HG02870 (cell line): ENCODE data around the gene PMM2.
"Not testable (repeated sequence)": the region's sequence is repeated elsewhere in the genome, so short reads cannot be mapped to it uniquely, and the experiment has no call there.

Experiments
- ATAC-seq: cut with Tn5 transposase; IDR thresholded peaks from one replicate; pipeline ENCODE4 v1.9.1; 2021; ENCODE audit warnings: mild to moderate bottlenecking, moderate library complexity; ENCODE audit not compliant: unreplicated experiment

Gene PMM2

DNA sequence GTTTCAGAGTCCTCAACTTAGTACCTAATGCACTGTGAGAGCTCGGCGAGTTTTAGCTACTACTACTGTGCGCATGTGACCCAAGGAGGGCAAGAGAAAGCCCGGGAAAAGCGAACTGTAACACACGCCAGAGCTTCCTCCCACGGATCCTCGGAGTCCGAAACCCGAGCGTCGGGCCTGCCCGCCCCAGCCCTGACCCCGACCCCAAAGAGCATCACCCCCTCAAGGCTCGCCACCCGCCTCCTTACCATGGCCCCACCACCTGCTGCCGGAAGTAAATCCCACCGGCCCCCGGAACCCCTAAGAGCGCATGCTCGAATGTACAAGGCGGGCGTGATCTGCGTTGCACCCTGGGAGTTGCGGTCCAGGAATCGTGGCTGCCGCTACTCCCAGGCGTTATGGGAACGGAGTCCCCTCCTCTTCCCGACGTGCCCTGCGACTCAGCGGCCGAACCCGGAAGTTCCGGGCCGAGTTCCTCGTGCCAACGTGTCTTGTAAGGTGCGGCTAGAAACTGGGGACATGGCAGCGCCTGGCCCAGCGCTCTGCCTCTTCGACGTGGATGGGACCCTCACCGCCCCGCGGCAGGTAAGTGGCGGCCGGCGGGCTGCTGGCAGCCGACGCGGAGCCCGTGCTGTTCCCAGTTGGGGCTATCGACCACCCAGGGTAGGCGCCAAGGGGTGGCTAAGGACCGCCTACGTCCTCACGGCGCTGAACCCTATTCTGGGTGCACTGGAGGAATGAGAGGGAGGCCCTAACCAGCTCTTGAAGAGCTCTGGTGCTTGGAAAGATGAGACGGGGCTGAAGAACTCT is at the start of gene PMM2, which contains the start of gene TMEM186:
Gene PMM2, plus strand, starts transcription at position 476 of the 810 bp plus-strand sequence. Its CDS starts 44 bp downstream, at position 520.
Gene TMEM186, minus strand, starts transcription at position 276 of the 810 bp plus-strand sequence. Its CDS starts 25 bp downstream, at position 251.
- peak; percentile 90 for ATAC-seq

GRCh38 chr16:8748944-8749343 is 48.7 kb upstream of the PMM2 start:
- not testable (repeated sequence) for ATAC-seq

DNA sequence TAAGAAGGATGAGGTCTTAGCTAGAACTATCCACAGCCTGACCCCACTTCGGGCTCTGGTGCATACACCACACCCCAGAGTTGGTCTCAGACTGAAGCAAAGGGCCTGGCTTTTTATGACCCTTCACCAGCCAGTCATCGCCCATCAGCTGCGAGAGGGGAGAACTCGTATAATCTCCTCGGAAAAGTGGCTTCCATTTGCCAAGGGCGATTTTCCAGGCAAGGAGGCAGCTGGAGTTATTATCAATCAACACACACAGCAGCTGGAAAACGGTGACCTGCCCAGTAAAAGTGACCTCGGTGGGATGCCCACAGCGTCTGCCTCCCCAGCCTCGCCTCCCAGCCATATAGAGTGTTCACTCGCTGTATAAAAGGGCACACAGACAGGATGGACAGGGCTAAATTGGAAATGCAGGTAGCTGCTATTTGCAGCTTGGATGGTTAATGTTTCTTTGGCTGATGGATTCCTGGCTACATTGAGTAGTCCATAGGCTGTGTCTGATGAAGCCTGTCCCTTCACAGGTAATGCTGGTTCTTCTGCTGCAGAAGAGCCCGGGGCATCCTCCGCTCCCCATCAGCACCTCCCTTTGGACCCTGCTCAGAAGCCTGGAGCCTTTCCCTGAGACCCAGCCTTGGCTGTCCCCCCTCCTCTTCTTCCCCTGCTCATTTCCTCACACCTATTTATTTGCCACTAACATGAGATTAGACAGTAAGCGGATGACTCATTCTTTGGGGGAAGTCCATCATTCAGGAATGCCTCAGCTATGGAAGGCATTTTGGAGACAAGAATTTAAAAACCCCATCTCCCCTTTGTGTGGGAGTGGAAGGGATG is 45.9 kb upstream of the PMM2 start:
- ATAC-seq: no peak

DNA sequence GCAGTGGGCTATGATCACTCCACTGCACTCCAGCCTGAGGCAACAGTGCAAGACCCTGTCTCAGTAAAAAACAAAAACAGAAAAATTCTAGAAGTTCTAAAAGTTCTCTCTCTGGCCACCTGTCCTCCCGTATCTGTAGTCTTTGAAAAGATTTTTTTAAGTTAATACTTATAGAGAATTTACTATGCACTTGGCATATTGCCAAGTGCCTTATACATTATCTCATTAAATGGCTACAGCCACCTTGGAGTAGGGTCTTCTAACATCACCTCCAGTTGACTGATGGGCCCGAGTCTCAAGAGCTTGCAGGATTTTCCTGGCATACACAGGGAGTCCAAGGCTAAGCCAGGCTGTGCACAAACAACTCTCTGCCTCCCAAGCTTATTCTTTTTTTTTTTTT is 44.9 kb upstream of the PMM2 start:
- no peak for ATAC-seq

DNA sequence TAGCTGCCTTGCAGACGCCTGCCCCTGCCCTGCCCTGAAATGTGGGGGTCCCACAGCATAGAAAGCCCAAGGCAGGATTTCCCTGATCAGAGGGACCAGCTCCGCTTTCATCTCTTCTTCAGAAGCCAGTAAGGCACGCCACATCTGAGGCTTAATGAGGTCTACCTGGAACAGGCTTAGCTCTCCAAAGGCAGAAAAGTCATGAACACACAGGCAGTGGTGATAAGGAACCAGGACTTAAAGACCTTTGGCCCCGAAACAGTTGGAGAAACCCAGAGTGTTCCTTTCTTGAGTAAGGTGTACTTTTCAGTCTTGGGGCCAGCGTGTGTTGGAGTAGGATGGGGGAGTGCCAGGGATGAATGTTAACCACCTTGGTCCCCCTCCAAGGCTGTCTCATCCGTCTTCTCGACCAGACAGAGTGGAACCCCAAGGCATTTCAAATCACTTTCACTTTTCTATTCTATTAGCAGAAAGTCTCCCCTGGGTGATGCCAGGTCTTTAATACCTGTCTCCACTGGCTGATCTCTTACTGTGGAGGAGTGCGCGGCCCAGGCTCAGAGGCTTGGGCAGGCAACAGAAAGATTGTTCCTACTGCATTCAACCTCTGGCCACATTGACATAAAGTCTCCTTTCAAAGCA is 44.1 kb upstream of the PMM2 start:
- ATAC-seq: no peak

- ATAC-seq: no peak
Measured at GRCh38 chr16:8756755-8757154, 40.9 kb upstream of the PMM2 start.

- ATAC-seq: no peak
Measured at GRCh38 chr16:8758022-8758421, 39.6 kb upstream of the PMM2 start.

DNA sequence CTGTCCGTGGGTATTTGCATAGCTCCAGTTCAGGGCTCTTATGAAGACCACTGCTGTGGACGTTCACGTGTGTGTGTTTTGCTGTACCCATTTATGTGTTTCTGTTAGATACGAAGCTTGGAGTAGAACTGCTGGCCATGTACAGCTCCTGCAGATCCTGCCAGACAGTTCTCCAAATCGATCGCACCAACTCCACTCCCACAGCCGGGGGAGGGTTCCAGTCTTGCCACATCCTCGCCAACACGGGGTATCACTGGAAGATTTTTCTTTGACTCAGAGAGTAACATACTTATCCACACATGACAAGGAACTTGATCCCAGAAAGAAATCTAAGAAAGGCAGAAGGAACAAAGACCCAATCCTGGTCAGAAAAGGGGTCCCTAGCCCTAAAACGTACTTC is 37.6 kb upstream of the PMM2 start:
- ATAC-seq: no peak

GRCh38 chr16:8761078-8761477 is 36.6 kb upstream of the PMM2 start:
- no peak for ATAC-seq

GRCh38 chr16:8762254-8762653 is 35.4 kb upstream of the PMM2 start:
- ATAC-seq: no peak

GRCh38 chr16:8763083-8763482 is 34.6 kb upstream of the PMM2 start:
- no peak for ATAC-seq

DNA sequence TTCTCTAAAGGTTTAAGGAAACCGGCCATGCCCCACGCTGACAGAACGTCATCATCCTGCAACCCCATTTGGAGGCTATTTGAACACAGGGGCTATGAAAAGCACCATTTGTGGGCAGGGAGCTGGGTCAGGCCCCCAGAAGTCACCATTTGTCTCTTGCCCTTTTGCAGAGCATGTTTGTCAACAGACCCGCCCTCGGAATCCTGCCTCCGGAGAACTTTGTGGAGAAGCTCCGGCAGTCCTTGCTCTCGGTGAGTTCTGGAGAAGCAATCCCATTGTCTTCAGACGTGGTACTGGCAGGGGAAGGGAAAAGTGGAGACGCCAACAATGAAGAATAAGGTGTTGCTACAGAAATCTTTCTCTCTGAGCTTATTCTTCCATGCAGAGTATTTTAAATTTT is 33.7 kb upstream of the PMM2 start:
- no peak for ATAC-seq

- no peak for ATAC-seq
Measured at GRCh38 chr16:8764525-8765250, 33.0 kb upstream of the PMM2 start.

- no peak for ATAC-seq
Measured at GRCh38 chr16:8767176-8767575, 30.5 kb upstream of the PMM2 start.

GRCh38 chr16:8768283-8768682 is 29.4 kb upstream of the PMM2 start:
- ATAC-seq: no peak

DNA sequence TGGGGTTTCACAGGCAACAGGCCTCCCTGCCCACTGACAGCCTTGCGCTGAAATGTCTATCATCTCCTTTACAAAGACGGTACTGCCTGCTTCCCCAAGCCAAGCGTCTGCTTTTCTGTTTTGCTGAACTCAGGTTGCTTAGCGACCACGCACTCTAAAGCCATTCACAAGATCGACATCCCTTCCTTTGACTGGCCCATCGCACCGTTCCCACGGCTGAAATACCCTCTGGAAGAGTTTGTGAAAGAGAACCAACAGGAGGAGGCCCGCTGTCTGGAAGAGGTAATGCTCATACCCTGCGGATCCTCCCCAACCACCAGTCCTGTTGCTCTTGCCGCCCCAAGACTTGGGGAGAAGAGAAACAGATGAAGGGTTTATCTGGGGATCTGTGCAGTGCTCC is 28.9 kb upstream of the PMM2 start:
- ATAC-seq: no peak

GRCh38 chr16:8773537-8773936 is 24.1 kb upstream of the PMM2 start:
- no peak for ATAC-seq

DNA sequence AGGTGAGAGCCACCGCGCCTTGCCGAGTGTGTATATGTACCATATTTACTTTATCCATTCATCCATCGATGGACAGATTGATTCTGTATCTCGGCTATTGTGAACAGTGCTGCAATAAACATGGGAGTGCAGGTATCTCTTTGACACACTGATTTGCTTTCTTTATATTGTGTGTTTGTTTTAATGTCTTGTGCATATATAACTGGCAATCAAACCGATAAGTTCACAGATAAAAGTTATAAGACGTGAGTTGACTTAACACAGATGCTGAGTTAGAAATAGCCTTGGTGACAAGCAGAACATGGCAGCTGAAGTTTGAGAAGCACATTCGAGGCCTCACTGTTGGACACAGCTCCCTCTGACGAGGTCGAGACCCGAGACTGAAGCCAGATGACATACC is 23.4 kb upstream of the PMM2 start:
- ATAC-seq: no peak

DNA sequence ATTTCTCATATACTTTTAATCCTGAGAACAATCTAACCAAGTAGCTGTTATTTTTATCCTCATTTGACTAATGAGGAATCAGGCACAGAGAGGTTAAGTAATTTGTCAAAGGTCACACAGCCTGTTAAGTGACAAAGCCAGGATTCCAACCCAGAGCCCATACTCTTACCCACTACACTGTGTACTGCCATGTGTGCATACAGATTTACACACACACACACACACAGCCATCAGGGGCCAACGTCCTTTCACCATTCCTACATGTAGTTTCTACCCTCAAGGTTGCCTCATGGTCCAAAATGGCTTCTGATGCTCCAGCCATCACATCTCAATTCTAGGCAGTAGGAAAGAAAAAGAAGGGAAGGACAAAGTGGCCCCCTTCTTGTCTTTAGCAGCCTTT is 22.3 kb upstream of the PMM2 start:
- no peak for ATAC-seq

GRCh38 chr16:8776129-8776584 is 21.5 kb upstream of the PMM2 start:
- ATAC-seq: no peak

GRCh38 chr16:8777217-8777616 is 20.4 kb upstream of the PMM2 start:
- no peak for ATAC-seq
